Measurements from ENCODE around the gene CD2AP. TPM values are rescaled to one million over a fixed set of nuclear protein-coding genes. Genes with fewer than 3 reads are reported as not detected.

CD2AP gene
- total and polyA plus RNA-seq, 2 of the 8 experiments (the other 6 are each of a cell fraction or from before 2014, with no cell fraction given): 8.6 to 75.6 TPM

DNA sequence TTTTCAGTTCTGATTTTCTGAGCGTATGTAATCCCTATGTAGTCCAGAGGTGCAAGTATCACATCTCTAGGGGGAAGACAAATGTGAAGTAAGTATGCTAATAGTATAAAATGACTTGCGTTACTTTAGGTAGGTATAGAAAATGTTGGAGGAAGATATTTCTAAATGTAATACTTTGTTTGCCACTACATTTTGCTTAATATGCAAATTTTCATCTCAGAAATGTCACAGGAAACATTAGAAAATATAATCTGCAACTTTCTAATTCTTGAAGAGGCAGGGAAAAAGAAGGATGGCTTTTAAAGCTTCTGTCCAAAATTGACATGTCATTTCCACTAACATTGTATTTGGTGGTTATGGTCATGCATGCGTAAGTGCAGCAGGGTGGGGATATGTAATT is 85.6 kb downstream of the CD2AP start:
- no peak overlapping the region for H2BK15ac ChIP-seq (ENCODE audit: low read length)
- H2BK12ac ChIP-seq (ENCODE audit: low read depth, low read length): no peak overlapping the region
- no peak overlapping the region for H4K8ac ChIP-seq (ENCODE audit: extremely low read depth, insufficient read depth, low read length)
- no peaks in the 10 kb centered on the region; a peak in 2 of 8 replicates for H3K36me3 ChIP-seq (ENCODE audit: control insufficient read depth in 2 of 4, insufficient read depth in 4 of 4, low read length in 3 of 4)
- no peak overlapping the region for H3K27ac ChIP-seq (ENCODE audit: low read depth, low read length)
- H3K79me1 ChIP-seq (ENCODE audit: low read depth, low read length): peaks cover 5% of the 10 kb centered on the region; the same call in 1 of the 2 replicates
- H3K4me2 ChIP-seq (ENCODE audit: insufficient read depth in 1 of 2, low read depth in 2 of 2, low read length in 2 of 2): no peak overlapping the region
- H2AK5ac ChIP-seq (ENCODE audit: low read depth, low read length): no peak overlapping the region
- no peak overlapping the region for H3K4ac ChIP-seq (replicated peaks; ENCODE audit: insufficient read length, low read depth, low read length)
- H3K23me2 ChIP-seq (ENCODE audit: low read depth, low read length): no peaks in the 10 kb centered on the region
- no peak overlapping the region for H3K56ac ChIP-seq (replicated peaks; ENCODE audit: insufficient read length, low read depth, low read length)
- WGBS, 2 experiments (ENCODE audit: extremely low coverage in 1 of 2, insufficient coverage in 1 of 2, insufficient read length in 1 of 2, insufficient replicate concordance in 2 of 2, low coverage in 1 of 2, low lambda C conversion rate in 2 of 2, missing lambda C conversion rate in 1 of 2): 92% methylated on average over 3 of the region's 3 CpGs; no CpG with 5 or more reads in 1 of the 2 experiments
- CTCF ChIA-PET (ENCODE audit: partially characterized antibody): no interaction called here
- no peak overlapping the region for H3K4me3 ChIP-seq (ENCODE audit: extremely low read depth in 1 of 4, insufficient read depth in 2 of 4, low read depth in 3 of 4, low read length in 4 of 4)
- FAIRE-seq: no peak
- TF ChIP-seq SIX5 (IDR thresholded peaks at IDR 0.05; ENCODE audit: low read depth, low read length) (no peak), TAF1 (IDR thresholded peaks at IDR 0.05; ENCODE audit: low read depth, low read length) (no peak), TEAD4 (IDR thresholded peaks at IDR 0.05; ENCODE audit: low read depth, low read length) (no peak), NRF1 (IDR thresholded peaks at IDR 0.05; ENCODE audit: low read depth, low read length) (no peak), KDM1A (IDR thresholded peaks at IDR 0.05; ENCODE audit: borderline replicate concordance, low read length) (no peak), JUND (IDR thresholded peaks at IDR 0.05; ENCODE audit: low read length) (no peak), SAP30 (IDR thresholded peaks at IDR 0.05; ENCODE audit: insufficient read depth, insufficient replicate concordance, low read length) (no peak)
- H3K23ac ChIP-seq (ENCODE audit: insufficient read length): no peak overlapping the region
- H3K14ac ChIP-seq (ENCODE audit: insufficient read length): no peak overlapping the region
- H2BK120ac ChIP-seq (replicated peaks; ENCODE audit: low read depth, low read length): no peak overlapping the region
- no peak overlapping the region for H2BK20ac ChIP-seq (ENCODE audit: low read length)
- no peak for DNase-seq (ENCODE audit: low read depth in 1 of 2, low spot score in 2 of 2)
- H3K4me1 ChIP-seq (replicated peaks in 1 of 4; ENCODE audit: control insufficient read depth in 3 of 4, insufficient read depth in 4 of 4, low read length in 3 of 4): no peaks in the 10 kb centered on the region
- H4K91ac ChIP-seq (replicated peaks; ENCODE audit: insufficient read length, low read length): no peak overlapping the region
- H2BK5ac ChIP-seq (ENCODE audit: low read depth, low read length): no peak overlapping the region
- POLR2A ChIA-PET (ENCODE audit: partially characterized antibody): no interaction called here
- H4K5ac ChIP-seq (ENCODE audit: insufficient read length, low read depth, low read length): no peak overlapping the region
- H3K9me3 ChIP-seq (ENCODE audit: insufficient read depth in 2 of 2, low read depth in 1 of 2, low read length in 1 of 2): peaks cover 0 to 2% of the 10 kb centered on the region in 2 experiments; a peak in 1 of 4 replicates
- H3K9ac ChIP-seq (replicated peaks in 1 of 4; ENCODE audit: extremely low read depth in 1 of 4, low read depth in 3 of 4, low read length in 3 of 4): no peak overlapping the region
- H2AFZ ChIP-seq (ENCODE audit: low read length): no peak overlapping the region
- H3K79me2 ChIP-seq (ENCODE audit: control insufficient read depth in 1 of 2, insufficient read depth in 2 of 2, low read length in 2 of 2): peaks cover 0 to 89% of the 10 kb centered on the region in 2 experiments; a peak in 2 of 4 replicates
- no peaks in the 10 kb centered on the region for H3K27me3 ChIP-seq (replicated peaks in 1 of 4; ENCODE audit: control insufficient read depth in 3 of 4, extremely low read depth in 1 of 4, insufficient read depth in 3 of 4, low read length in 3 of 4)
- H4K20me1 ChIP-seq (replicated peaks in 1 of 2; ENCODE audit: control insufficient read depth in 1 of 2, insufficient read depth in 2 of 2, low read length in 2 of 2): peaks cover 4 to 5% of the 10 kb centered on the region in 2 experiments
- no peak overlapping the region for H3K18ac ChIP-seq (ENCODE audit: extremely low read depth, low read length)
